Mucosa of stomach (tissue), 1 donor: ENCODE data around the gene BRAP.
"Not testable (repeated sequence)": the region's sequence is repeated elsewhere in the genome, so short reads cannot be mapped to it uniquely, and the experiment has no call there.

ENCODE experiments used
- H3K27me3 ChIP-seq: one replicate; pipeline ENCODE4 v1.7.0; 2013; ENCODE audit warnings: mild to moderate bottlenecking, low read length; ENCODE audit not compliant: control insufficient read depth, insufficient read depth
- H3K36me3 ChIP-seq: one replicate; pipeline ENCODE4 v1.7.0; 2013; ENCODE audit warnings: low read length; ENCODE audit not compliant: control insufficient read depth, insufficient read depth
- H3K4me1 ChIP-seq: one replicate; pipeline ENCODE4 v1.7.0; 2013; ENCODE audit warnings: mild to moderate bottlenecking, low read length; ENCODE audit not compliant: control insufficient read depth, insufficient read depth
- H3K4me3 ChIP-seq: one replicate; pipeline ENCODE4 v1.7.0; 2013; ENCODE audit warnings: low read length
- H3K9ac ChIP-seq: one replicate; pipeline ENCODE4 v1.7.0; 2013; ENCODE audit warnings: mild to moderate bottlenecking, low read length, moderate library complexity
- H3K9me3 ChIP-seq: one replicate; pipeline ENCODE4 v1.7.0; 2013; ENCODE audit warnings: mild to moderate bottlenecking, low read length, moderate library complexity; ENCODE audit not compliant: control insufficient read depth
- donor health status: Pancreatic carcinoma.

The BRAP gene, protein sequence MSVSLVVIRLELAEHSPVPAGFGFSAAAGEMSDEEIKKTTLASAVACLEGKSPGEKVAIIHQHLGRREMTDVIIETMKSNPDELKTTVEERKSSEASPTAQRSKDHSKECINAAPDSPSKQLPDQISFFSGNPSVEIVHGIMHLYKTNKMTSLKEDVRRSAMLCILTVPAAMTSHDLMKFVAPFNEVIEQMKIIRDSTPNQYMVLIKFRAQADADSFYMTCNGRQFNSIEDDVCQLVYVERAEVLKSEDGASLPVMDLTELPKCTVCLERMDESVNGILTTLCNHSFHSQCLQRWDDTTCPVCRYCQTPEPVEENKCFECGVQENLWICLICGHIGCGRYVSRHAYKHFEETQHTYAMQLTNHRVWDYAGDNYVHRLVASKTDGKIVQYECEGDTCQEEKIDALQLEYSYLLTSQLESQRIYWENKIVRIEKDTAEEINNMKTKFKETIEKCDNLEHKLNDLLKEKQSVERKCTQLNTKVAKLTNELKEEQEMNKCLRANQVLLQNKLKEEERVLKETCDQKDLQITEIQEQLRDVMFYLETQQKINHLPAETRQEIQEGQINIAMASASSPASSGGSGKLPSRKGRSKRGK

DNA sequence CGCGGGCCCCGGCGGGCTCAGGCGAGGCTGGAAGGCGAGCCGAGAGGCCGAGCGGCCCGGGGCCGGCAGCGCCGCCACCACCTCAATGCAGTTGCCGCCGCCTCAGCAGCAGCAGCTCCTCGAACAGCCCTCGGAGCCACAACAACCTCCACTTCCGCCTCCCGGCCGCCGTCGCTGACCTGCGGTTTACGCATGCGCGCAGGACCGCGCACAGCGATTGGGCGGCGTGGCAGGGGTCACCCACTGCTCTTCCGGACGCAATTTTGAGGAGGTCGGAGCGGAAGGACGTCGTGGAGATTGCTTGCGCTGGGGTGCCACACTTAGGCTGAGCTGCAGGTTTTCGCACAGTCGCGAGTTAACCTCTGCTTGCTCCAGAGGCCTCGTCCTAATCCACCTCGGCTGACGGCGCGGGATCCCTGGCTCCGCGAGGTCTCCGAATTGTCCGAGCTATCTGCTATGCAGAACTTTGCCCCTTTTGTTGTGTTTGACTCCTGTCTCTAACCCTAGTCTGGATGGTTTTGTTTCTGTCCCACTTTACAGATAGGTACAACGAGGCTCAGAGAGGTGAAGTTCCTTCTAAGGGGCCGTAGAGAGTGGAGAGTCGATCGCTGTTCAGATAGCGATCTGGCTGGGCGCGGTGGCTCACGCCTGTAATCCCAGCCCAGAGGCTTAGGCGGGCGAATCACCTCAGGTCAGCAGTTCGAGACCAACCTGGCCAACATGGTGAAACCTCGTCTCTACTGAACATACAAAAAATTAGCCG lies at the start of gene BRAP, which contains the start of gene ACAD10:
TSS of gene BRAP (minus strand) at position 146 of the 763 bp plus-strand sequence. CDS start 164 bp downstream, outside the sequence.
TSS of gene ACAD10 (plus strand) at position 243 of the 763 bp plus-strand sequence. CDS start 6,657 bp downstream, outside the sequence.
- peak within 1 kb of the TSS; percentile 87 for H3K4me3 ChIP-seq
- peaks cover 12% of the 10 kb centered on the region for H3K4me1 ChIP-seq
- H3K27me3 ChIP-seq = no peaks in the 10 kb centered on the region
- no peaks in the 10 kb centered on the region for H3K36me3 ChIP-seq
- H3K9me3 ChIP-seq = no peaks in the 10 kb centered on the region
- peak within 1 kb of the TSS; percentile 96 for H3K9ac ChIP-seq

DNA sequence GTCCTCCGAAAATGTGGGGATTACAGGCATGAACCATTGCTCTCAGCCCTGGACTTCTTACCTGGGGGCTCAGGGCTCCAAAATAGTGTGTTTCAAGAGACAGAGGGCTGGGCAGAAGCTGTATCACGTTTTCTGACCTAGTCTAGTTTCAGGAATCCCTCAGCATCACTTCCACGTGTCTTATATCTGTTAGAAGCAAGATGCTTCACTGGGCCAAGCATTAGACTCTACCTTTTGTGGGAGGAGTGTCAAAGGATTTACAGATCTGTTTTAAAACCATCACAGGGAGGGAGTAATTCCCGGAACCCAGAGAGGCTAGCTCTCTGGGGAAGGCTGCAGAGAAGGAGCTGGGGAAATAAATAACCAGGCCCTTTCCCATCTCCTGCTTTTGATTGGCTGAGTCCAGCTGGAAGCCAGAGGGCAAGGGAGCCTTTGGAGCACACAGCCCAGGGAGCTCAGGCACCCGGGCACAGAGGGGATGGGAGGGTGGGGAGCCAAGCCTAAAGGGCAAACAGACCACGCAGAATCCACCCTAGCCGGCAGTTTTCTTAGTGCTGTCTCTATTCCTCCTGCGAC lies 47.7 kb upstream of the BRAP start:
- no peaks in the 10 kb centered on the region for H3K4me1 ChIP-seq
- no peaks in the 10 kb centered on the region for H3K27me3 ChIP-seq
- H3K4me3 ChIP-seq = no peak overlapping the region
- H3K36me3 ChIP-seq = peaks cover 4% of the 10 kb centered on the region
- no peak overlapping the region for H3K9ac ChIP-seq
- H3K9me3 ChIP-seq = no peaks in the 10 kb centered on the region

DNA sequence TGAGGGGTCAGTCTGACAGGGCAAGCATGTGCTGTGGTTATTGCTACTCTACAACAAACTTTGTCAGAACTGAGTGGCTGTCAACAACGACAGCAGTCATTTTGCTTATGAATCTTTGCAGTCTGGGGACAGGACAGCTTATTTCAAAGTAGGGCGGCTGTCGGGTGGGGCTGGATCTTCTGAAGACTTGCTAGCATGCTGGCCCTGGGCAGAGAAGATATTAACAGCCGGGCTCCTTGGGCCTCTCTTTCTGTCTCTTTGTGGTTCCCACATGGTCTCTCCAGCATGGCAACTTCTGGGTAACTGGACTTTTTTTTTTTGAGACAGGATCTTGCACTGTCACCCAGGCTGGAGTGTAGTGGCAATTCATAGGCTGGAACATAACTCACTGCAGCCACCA lies 47.0 kb upstream of the BRAP start:
- Histone ChIP-seq H3K36me3 (peaks cover 4% of the 10 kb centered on the region), H3K27me3 (no peaks in the 10 kb centered on the region), H3K9me3 (no peaks in the 10 kb centered on the region), H3K4me3 (no peak overlapping the region), H3K4me1 (no peaks in the 10 kb centered on the region), H3K9ac (no peak overlapping the region)

DNA sequence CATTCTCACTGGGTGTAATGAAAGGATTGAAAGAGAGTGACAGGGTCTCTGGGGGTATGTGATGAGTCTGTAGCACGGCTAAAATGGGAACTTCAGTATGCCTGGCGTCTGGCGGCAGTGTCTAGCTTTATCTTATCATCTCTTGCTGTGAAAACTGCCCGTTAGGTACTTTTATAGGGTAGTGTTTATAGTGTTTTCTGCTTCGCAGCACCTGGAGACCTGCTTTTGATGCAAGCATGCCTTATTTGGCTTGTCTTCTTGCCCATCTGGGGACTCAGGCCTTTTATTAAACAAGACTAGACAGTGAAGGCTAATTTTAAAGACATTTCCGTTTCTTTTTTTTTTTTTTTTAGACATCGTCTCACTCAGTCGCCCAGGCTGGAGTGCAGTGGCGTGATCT lies 44.7 kb upstream of the BRAP start:
- H3K36me3 ChIP-seq = peaks cover 4% of the 10 kb centered on the region
- no peaks in the 10 kb centered on the region for H3K27me3 ChIP-seq
- H3K9ac ChIP-seq = no peak overlapping the region
- H3K4me1 ChIP-seq = no peaks in the 10 kb centered on the region
- H3K4me3 ChIP-seq = no peak overlapping the region
- no peaks in the 10 kb centered on the region for H3K9me3 ChIP-seq

DNA sequence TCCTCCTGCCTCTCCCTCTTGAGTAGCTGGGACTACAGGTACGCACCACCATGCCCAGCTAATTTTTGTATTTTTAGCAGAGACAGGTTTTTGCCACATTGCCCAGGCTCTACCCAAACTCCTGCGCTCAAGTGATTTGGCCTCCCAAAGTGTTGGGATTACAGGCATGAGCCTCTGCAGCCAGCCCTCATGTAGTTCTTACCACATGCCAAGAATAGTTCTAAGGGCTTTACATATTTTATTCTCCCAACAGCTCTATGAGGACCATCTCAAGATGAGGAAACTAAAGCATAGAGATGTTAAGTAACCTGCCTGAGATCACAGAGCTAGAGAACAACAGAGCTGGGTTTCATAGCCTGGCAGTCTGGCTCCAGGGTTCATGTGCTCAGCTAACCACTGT lies 43.0 kb upstream of the BRAP start:
- H3K4me3 ChIP-seq = no peak overlapping the region
- no peaks in the 10 kb centered on the region for H3K9me3 ChIP-seq
- H3K4me1 ChIP-seq = no peaks in the 10 kb centered on the region
- peaks cover 4% of the 10 kb centered on the region for H3K36me3 ChIP-seq
- H3K9ac ChIP-seq = no peak overlapping the region
- no peaks in the 10 kb centered on the region for H3K27me3 ChIP-seq

DNA sequence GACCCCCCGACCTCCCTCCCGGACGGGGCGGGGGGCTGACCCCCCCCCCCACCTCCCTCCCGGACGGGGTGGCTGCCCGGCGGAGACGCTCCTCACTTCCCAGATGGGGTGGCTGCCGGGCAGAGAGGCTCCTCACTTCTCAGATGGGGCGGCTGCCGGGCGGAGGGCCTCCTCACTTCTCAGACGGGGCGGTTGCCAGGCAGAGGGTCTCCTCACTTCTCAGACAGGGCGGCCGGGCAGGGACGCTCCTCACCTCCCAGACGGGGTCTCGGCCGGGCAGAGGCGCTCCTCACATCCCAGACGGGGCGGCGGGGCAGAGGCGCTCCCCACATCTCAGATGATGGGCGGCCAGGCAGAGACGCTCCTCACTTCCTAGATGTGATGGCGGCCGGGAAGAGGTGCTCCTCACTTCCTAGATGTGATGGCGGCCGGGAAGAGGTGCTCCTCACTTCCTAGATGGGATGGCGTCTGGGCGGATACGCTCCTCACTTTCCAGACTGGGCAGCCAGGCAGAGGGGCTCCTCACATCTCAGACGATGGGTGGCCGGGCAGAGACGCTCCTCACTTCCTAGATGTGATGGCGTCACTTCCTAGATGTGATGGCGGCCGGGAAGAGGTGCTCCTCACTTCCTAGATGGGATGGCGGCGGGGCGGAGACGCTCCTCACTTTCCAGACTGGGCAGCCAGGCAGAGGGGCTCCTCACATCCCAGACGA lies 38.0 kb upstream of the BRAP start:
- not testable (repeated sequence) for H3K9me3 ChIP-seq, H3K9ac ChIP-seq, H3K27me3 ChIP-seq, H3K4me1 ChIP-seq, H3K36me3 ChIP-seq, H3K4me3 ChIP-seq

DNA sequence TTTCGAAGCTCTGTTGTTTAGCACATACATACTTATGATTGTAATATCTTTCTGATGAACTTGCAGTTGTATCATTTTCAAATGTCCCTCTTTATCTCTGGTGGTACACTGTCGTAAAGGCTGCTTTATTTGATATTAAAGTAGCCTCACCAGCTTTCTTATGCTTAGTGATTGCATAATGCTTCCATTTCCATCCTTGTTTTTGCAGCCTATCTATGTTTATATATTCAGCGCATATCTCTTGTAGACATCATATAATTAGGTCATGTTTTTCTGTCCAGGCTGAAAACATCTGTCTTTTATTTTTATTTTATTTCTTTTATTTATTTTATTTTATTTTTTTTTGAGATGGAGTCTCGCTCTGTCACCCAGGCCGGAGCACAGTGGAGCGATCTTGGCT lies 34.7 kb upstream of the BRAP start:
- Histone ChIP-seq H3K27me3 (no peaks in the 10 kb centered on the region), H3K4me3 (no peak overlapping the region), H3K9ac (no peak overlapping the region), H3K4me1 (no peaks in the 10 kb centered on the region), H3K36me3 (no peaks in the 10 kb centered on the region), H3K9me3 (no peaks in the 10 kb centered on the region)

DNA sequence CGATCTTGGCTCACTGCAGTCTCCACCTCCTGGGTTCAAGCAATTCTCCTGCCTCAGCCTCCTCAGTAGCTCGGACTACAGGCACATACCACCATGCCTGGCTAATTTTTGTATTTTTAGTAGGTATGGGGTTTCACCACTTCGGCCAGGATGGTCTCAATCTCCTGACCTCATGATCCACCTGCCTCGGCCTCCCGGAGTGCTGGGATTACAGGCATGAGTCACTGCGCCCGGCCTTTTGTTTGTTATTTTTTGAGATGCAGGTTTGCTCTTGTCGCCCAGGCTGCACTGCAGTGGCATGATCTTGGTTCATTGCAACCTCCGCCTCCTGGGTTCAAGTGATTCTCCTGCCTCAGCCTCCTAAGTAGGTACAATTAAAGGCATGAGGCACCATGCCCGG lies 33.6 kb upstream of the BRAP start:
- H3K4me3 ChIP-seq, H3K27me3 ChIP-seq, H3K36me3 ChIP-seq, H3K9ac ChIP-seq, H3K9me3 ChIP-seq, H3K4me1 ChIP-seq: not testable (repeated sequence)

DNA sequence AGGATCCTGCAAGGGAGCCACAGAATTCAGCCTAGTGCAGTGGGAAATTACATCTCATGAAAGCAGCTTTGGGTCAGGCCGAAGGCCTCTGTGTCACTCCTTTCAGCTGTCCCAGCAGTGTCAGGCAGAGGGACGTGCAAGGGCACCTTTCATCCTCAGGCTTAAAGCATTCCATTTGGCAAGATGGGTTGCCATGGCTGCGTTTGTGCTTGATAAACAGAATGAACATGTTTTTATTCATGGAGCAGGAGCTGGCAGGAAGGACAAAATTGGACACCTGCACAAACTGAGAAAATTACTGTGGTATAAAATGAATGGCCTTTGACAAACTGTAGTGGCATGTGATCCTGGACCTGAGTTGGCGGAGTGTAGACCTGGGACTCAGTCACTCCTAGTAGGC lies 29.5 kb upstream of the BRAP start:
- H3K36me3 ChIP-seq = no peaks in the 10 kb centered on the region
- H3K4me3 ChIP-seq = no peak overlapping the region
- H3K27me3 ChIP-seq = no peaks in the 10 kb centered on the region
- no peak overlapping the region for H3K9ac ChIP-seq
- no peaks in the 10 kb centered on the region for H3K9me3 ChIP-seq
- H3K4me1 ChIP-seq = no peaks in the 10 kb centered on the region

DNA sequence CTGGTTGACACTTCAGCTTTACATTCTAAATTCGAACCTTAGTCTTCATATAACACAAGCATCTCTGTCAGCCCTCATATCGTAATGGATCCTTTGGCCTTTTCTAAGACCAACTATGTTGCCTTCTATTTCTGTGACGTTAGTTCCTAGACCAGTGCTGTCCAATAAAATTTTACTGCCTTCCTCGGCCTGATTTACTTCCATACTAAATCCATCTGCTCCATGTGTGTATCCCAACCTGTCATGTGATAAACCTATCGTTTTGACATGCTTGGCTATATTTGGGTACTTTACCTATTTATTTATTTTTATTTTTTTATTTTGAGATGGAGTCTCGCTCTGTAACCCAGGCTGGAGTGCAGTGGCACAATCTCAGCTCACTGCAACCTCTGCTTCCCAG lies 20.4 kb upstream of the BRAP start:
- Histone ChIP-seq H3K4me1 (no peaks in the 10 kb centered on the region), H3K36me3 (no peaks in the 10 kb centered on the region), H3K9ac (no peak overlapping the region), H3K9me3 (no peaks in the 10 kb centered on the region), H3K27me3 (no peaks in the 10 kb centered on the region), H3K4me3 (no peak overlapping the region)

DNA sequence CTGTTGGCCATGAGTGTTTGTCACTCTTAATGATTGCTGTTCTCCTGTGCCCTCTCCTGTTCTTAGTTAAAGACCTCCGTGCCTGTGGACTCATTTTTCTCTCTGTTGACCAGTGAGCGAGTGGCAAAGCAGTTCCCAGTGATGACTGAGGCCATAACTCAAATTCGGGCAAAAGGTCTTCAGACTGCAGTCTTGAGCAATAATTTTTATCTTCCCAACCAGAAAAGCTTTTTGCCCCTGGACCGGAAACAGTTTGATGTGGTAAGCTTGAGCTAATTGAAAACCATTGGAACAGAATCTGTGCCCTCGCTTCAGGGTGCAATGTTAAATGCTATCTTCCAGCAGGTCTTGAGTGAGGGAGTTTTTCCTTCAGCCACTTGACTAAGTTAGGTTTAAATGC lies 19.9 kb upstream of the BRAP start:
- H3K4me3 ChIP-seq = no peak overlapping the region
- H3K4me1 ChIP-seq = no peaks in the 10 kb centered on the region
- H3K27me3 ChIP-seq = no peaks in the 10 kb centered on the region
- H3K36me3 ChIP-seq = no peaks in the 10 kb centered on the region
- no peaks in the 10 kb centered on the region for H3K9me3 ChIP-seq
- no peak overlapping the region for H3K9ac ChIP-seq
